Fibroblast of mammary gland (primary cell): ENCODE measurements around the gene P2RY8.

ENCODE experiments used
- DNase-seq: peaks from one replicate; pipeline ENCODE4 v3.0.0-alpha.2; 2010; ENCODE audit warnings: low read depth
- H3K4me3 ChIP-seq: 2 replicates; pipeline ENCODE4 v1.5.1; 2011; ENCODE audit warnings: low read depth, mild to moderate bottlenecking, low read length, moderate library complexity; ENCODE audit not compliant: control insufficient read depth
- TF ChIP-seq, protein P1 (sequence below): conservative IDR thresholded peaks from 2 replicates; pipeline ENCODE4 v1.5.1; 2011; ENCODE audit warnings: low read depth, low read length, inconsistent platforms; ENCODE audit not compliant: control insufficient read depth, insufficient read depth

Gene P2RY8

GRCh38 chrX:1536712-1537030, 314 bp downstream of the P2RY8 start:
- TF ChIP-seq, protein P1, sequence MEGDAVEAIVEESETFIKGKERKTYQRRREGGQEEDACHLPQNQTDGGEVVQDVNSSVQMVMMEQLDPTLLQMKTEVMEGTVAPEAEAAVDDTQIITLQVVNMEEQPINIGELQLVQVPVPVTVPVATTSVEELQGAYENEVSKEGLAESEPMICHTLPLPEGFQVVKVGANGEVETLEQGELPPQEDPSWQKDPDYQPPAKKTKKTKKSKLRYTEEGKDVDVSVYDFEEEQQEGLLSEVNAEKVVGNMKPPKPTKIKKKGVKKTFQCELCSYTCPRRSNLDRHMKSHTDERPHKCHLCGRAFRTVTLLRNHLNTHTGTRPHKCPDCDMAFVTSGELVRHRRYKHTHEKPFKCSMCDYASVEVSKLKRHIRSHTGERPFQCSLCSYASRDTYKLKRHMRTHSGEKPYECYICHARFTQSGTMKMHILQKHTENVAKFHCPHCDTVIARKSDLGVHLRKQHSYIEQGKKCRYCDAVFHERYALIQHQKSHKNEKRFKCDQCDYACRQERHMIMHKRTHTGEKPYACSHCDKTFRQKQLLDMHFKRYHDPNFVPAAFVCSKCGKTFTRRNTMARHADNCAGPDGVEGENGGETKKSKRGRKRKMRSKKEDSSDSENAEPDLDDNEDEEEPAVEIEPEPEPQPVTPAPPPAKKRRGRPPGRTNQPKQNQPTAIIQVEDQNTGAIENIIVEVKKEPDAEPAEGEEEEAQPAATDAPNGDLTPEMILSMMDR: no peak
- DNase-seq: no peak
- no peak overlapping the region for H3K4me3 ChIP-seq

GRCh38 chrX:1535241-1536041, 1.5 kb downstream of the P2RY8 start:
- DNase-seq: no peak

GRCh38 chrX:1534301-1535168, 2.5 kb downstream of the P2RY8 start:
- DNase-seq: no peak
- no peak overlapping the region for H3K4me3 ChIP-seq
- TF ChIP-seq, protein P1: no peak

More at GRCh38 chrX:1535241-1536041, 1.5 kb downstream of the P2RY8 start:
- TF ChIP-seq, protein P1: no peak
- H3K4me3 ChIP-seq: no peak overlapping the region

DNA sequence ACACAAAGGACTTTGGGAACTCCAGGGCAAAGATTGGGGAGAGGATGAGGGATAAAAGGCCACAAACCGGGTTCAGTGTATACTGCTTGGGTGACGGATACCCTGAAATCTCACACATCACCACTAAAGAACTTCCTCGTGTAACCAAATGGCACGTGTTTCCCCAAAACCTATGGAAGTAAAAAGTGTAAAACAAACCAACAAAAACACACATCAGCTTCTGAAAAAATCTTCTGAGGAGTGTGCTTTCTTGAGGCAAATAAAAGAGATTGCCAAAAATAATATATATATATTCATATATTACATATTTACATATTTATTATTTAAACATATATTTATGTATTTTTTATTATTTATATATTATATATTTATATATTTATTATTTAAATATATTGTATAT, 3.9 kb downstream of the P2RY8 start:
- TF ChIP-seq, protein P1: no peak
- DNase-seq: no peak

DNA sequence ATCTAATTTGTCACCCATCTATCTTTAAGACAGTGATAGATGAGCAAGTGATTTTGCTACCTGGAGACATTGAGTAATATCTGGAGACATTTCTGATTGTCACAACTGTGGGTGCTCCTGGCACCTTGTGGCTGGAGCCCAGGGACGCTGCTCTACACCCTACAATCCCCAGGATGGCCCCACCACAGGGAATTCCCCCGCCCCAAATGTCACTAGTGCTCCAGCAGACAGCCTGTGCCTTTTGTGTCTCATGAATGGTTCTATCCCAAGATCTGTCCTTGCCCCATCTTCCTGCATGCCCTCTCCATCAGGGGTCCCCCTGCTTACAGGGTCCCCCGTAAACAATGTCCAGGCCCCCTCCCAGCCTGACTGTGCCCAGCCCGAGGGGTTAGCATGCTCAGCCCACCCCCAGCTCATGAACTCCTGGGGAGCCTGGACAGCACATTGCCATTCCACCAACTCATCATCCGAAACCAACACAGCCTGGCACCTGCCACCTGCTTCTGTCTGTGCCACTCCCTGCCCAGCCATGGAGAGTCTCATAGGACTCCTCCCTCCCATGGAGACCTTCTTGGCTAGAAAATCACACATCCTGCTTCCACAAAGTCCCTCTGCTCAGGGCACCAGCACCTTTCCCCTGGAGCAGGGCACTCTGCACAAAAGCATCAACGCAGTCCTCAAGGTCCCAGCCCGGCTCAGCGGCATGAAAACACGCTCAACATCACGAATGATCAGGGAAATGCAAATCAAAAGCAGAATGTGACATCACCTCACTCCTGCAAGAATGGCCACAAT, 5.7 kb downstream of the P2RY8 start:
- no peak overlapping the region for H3K4me3 ChIP-seq
- TF ChIP-seq, protein P1: no peak
- DNase-seq: no peak

More for the DNA sequence above, 3.9 kb downstream of the P2RY8 start:
- H3K4me3 ChIP-seq: no peak overlapping the region

GRCh38 chrX:1529756-1530155, 7.2 kb downstream of the P2RY8 start:
- DNase-seq: no peak
- no peak overlapping the region for H3K4me3 ChIP-seq

More at GRCh38 chrX:1529756-1530155, 7.2 kb downstream of the P2RY8 start:
- TF ChIP-seq, protein P1: no peak
